ENCODE results near the gene RNF213. TPM values are rescaled to one million over a fixed set of nuclear protein-coding genes. Genes with fewer than 3 reads are reported as not detected.

RNF213 gene
- polyA plus RNA-seq, 1 donor (not counting 4 experiments of a cell fraction or from before 2014, with no cell fraction given), result 24.4 TPM

GRCh38 chr17:80214878-80215210, 45.8 kb upstream of the RNF213 start:
- FAIRE-seq, result no peak

DNA sequence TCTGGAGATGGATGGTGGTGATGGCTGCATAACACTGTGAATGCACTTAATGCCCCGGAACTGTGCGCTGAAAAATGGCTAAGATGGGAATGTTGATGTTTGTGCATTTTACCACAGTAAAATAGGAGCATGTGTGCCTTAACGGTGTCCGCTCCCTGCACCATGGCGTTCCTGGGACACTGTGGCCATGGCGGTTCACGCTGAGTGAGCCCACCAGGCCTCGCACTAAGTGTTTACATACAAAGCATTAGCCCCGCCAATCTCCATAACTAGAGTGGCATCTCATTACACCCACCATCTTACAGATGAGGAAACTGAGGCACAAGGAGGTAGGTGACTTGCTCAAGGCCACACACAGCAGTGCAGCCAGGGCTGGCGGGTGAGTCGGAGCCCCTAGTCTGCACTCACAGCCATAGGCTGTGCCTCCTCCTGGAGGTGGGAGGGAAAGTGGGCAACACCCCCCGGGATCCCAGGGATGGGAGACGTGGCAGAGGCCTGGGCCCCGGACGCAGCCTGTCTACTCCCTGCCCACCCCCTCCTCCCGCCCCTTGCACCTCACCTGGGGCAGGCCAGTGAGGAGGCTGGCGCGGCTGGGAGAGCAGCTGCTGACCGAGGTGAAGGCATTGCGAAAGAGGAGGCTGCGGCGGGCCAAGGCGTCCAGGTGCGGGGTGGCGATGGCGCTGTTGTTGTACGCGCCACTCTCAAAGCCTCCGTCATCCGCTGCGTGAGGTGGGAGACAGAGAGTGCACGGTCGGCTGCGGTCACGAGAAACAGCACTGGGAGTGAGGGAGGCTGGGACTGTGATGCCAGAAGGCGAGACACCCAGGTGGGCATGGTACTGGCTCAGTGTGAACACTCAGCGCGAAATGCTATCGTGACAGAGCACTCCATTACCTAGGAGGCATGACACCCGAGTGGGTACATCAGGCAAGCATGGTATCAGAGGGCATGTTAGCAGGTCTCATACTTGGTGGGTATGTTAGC, 43.9 kb upstream of the RNF213 start:
- no peak for TF ChIP-seq EZH2 (IDR thresholded peaks at IDR 0.05; ENCODE audit: low read length)
- TF ChIP-seq, protein P1, sequence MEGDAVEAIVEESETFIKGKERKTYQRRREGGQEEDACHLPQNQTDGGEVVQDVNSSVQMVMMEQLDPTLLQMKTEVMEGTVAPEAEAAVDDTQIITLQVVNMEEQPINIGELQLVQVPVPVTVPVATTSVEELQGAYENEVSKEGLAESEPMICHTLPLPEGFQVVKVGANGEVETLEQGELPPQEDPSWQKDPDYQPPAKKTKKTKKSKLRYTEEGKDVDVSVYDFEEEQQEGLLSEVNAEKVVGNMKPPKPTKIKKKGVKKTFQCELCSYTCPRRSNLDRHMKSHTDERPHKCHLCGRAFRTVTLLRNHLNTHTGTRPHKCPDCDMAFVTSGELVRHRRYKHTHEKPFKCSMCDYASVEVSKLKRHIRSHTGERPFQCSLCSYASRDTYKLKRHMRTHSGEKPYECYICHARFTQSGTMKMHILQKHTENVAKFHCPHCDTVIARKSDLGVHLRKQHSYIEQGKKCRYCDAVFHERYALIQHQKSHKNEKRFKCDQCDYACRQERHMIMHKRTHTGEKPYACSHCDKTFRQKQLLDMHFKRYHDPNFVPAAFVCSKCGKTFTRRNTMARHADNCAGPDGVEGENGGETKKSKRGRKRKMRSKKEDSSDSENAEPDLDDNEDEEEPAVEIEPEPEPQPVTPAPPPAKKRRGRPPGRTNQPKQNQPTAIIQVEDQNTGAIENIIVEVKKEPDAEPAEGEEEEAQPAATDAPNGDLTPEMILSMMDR (optimal IDR thresholded peaks at IDR 0.05 in 1 of 3, IDR thresholded peaks at IDR 0.05 in 1 of 3, conservative IDR thresholded peaks at IDR 0.05 in 1 of 3; ENCODE audit: extremely low read depth in 1 of 3, insufficient read depth in 2 of 3, low read length in 3 of 3), result no peak
- FAIRE-seq, result no peak
- Histone ChIP-seq H3K27ac (ENCODE audit: control insufficient read depth, insufficient read depth, low read length) (no peak overlapping the region), H3K9me1 (ENCODE audit: control insufficient read depth, extremely low read depth, insufficient read depth, low read length) (no peaks in the 10 kb centered on the region), H3K4me2 (ENCODE audit: control insufficient read depth, extremely low read depth, insufficient read depth, low read depth, low read length) (no peak overlapping the region), H3K4me1 (ENCODE audit: control insufficient read depth, extremely low read depth, insufficient read depth, low read length) (peaks cover 7% of the 10 kb centered on the region), H3K9ac (ENCODE audit: control insufficient read depth, extremely low read depth, insufficient read depth, low read length) (no peak overlapping the region), H3K79me2 (ENCODE audit: control insufficient read depth, insufficient read depth, low read length) (no peaks in the 10 kb centered on the region), H2AFZ (ENCODE audit: control insufficient read depth, low read length) (no peak overlapping the region), H3K9me3 (ENCODE audit: control insufficient read depth, low read depth, low read length) (no peaks in the 10 kb centered on the region), H3K36me3 (ENCODE audit: control insufficient read depth in 2 of 2, extremely low read depth in 1 of 2, insufficient read depth in 2 of 2, low read length in 2 of 2) (peaks cover 3% of the 10 kb centered on the region in 2 experiments), H3K4me3 (ENCODE audit: control insufficient read depth in 2 of 3, extremely low read depth in 1 of 3, insufficient read depth in 2 of 3, low read depth in 1 of 3, low read length in 3 of 3) (no peak overlapping the region), H3K27me3 (ENCODE audit: control insufficient read depth, extremely low read depth, insufficient read depth, low read length) (no peaks in the 10 kb centered on the region), H4K20me1 (ENCODE audit: control insufficient read depth, extremely low read depth, insufficient read depth, low read length) (no peaks in the 10 kb centered on the region)
- dilution Hi-C loops (cut with MboI; ENCODE audit: extremely low pct_ligation_motif_present, low sequenced_read_pairs), result no loop called here
- no peak for DNase-seq (ENCODE audit: low read depth, low spot score)

More at GRCh38 chr17:80214878-80215210, 45.8 kb upstream of the RNF213 start:
- Histone ChIP-seq H3K9me1 (ENCODE audit: control insufficient read depth, extremely low read depth, insufficient read depth, low read length) (no peaks in the 10 kb centered on the region), H2AFZ (ENCODE audit: control insufficient read depth, low read length) (no peak overlapping the region), H3K4me1 (ENCODE audit: control insufficient read depth, extremely low read depth, insufficient read depth, low read length) (peaks cover 6% of the 10 kb centered on the region), H3K79me2 (ENCODE audit: control insufficient read depth, insufficient read depth, low read length) (no peaks in the 10 kb centered on the region), H3K36me3 (ENCODE audit: control insufficient read depth in 2 of 2, extremely low read depth in 1 of 2, insufficient read depth in 2 of 2, low read length in 2 of 2) (peaks cover 5 to 6% of the 10 kb centered on the region in 2 experiments), H3K4me3 (ENCODE audit: control insufficient read depth in 2 of 3, extremely low read depth in 1 of 3, insufficient read depth in 2 of 3, low read depth in 1 of 3, low read length in 3 of 3) (no peak overlapping the region), H3K27ac (ENCODE audit: control insufficient read depth, insufficient read depth, low read length) (no peak overlapping the region), H3K9ac (ENCODE audit: control insufficient read depth, extremely low read depth, insufficient read depth, low read length) (no peak overlapping the region), H3K4me2 (ENCODE audit: control insufficient read depth, extremely low read depth, insufficient read depth, low read depth, low read length) (no peak overlapping the region), H4K20me1 (ENCODE audit: control insufficient read depth, extremely low read depth, insufficient read depth, low read length) (no peaks in the 10 kb centered on the region), H3K9me3 (ENCODE audit: control insufficient read depth, low read depth, low read length) (no peaks in the 10 kb centered on the region), H3K27me3 (ENCODE audit: control insufficient read depth, extremely low read depth, insufficient read depth, low read length) (no peaks in the 10 kb centered on the region)
- no peak for TF ChIP-seq EZH2 (IDR thresholded peaks at IDR 0.05; ENCODE audit: low read length)
- TF ChIP-seq, protein P1 (optimal IDR thresholded peaks at IDR 0.05 in 1 of 3, IDR thresholded peaks at IDR 0.05 in 1 of 3, conservative IDR thresholded peaks at IDR 0.05 in 1 of 3; ENCODE audit: extremely low read depth in 1 of 3, insufficient read depth in 2 of 3, low read length in 3 of 3), result no peak
- no peak for DNase-seq (ENCODE audit: low read depth, low spot score)
- dilution Hi-C loops (cut with MboI; ENCODE audit: extremely low pct_ligation_motif_present, low sequenced_read_pairs), result no loop called here

Measured in keratinocyte (primary cell).